Stomach (tissue), 9 donors: ENCODE results near the gene FUOM. TPM values are rescaled to one million over a fixed set of nuclear protein-coding genes. Genes with fewer than 3 reads are reported as not detected.

Experiments
- DNase-seq, 2 donors: peaks; one replicate each; pipeline versions ENCODE4 v3.0.0 to v3.0.0-alpha.2; 2013 to 2019
- H3K27ac ChIP-seq, 5 donors: fragments of 200-600 bp in 4 of 5; sonication (generic) in 4 of 5; one replicate each; pipeline ENCODE4 v1.5.1; 2013 to 2019; ENCODE audit warnings: mild to moderate bottlenecking in 1 of 5, moderate library complexity in 1 of 5
- H3K27me3 ChIP-seq, 3 donors: fragments of 200-600 bp; sonication (generic); one replicate each; pipeline ENCODE4 v1.5.1; 2017 to 2019; ENCODE audit warnings: mixed run types in 1 of 3
- H3K36me3 ChIP-seq, 4 donors: fragments of 200-600 bp; sonication (generic); 1 replicate in 3 of 4; 2 replicates in 1 of 4; pipeline ENCODE4 v1.5.1; 2016 to 2019
- H3K4me1 ChIP-seq, 4 donors: fragments of 200-600 bp; sonication (generic); one replicate each; pipeline ENCODE4 v1.5.1; 2016 to 2019
- H3K4me3 ChIP-seq, 4 donors: fragments of 200-600 bp; sonication (generic) in 3 of 4; one replicate each; pipeline ENCODE4 v1.5.1; 2016 to 2019; ENCODE audit warnings: mild to moderate bottlenecking in 1 of 4
- H3K9me3 ChIP-seq, 4 donors: fragments of 200-600 bp; sonication (generic); one replicate each; pipeline ENCODE4 v1.5.1; 2016 to 2019
- CTCF ChIP-seq, 7 experiments: fragments of 450-650 bp in 4 of 7; fragments of 200-600 bp in 3 of 7; sonication (generic) in 3 of 7; IDR thresholded peaks; one replicate each; pipeline ENCODE4 v1.5.1; 2016 to 2019; ENCODE audit warnings: antibody characterized with exemption in 7 of 7, control low read depth in 2 of 7, mild to moderate bottlenecking in 1 of 7
- EP300 ChIP-seq: sonication (generic); formaldehyde crosslinking; IDR thresholded peaks from one replicate; pipeline ENCODE4 v1.6.1; 2017; ENCODE audit warnings: antibody characterized with exemption
- POLR2A ChIP-seq, 4 donors: fragments of 450-650 bp; IDR thresholded peaks; one replicate each; pipeline ENCODE4 v1.6.1; 2016; ENCODE audit warnings: antibody characterized with exemption in 4 of 4, control low read depth in 2 of 4, mild to moderate bottlenecking in 1 of 4, moderate library complexity in 1 of 4
- POLR2AphosphoS5 ChIP-seq, 3 donors: sonication (generic); formaldehyde crosslinking; IDR thresholded peaks; one replicate each; pipeline ENCODE4 v1.6.1; 2016; ENCODE audit warnings: antibody characterized with exemption in 3 of 3
- WGBS, 5 donors: extraction: QIAGEN DNeasy Blood & Tissue Kit in 3 of 5; methylation state at CpG; one replicate each; pipeline versions ENCODE4 v1.1.5 to v1.1.7; 2013 to 2018; 5-methylcytosine and 5-hydroxymethylcytosine counted together
- intact Hi-C: fragments of 100-400 bp; cut with DNase I; formaldehyde crosslinking; loops from one replicate; pipeline ENCODE4 v1.15.1; 2023; ENCODE audit warnings: low total_unique reads
- polyA plus RNA-seq, 3 donors: library from polyadenylated mRNA; stranded (reverse); fragments of 200-250 nt; gene quantifications; one replicate each; pipeline ENCODE4 v1.2.3, GENCODE V29; 2013
- total RNA-seq, 5 donors: library from RNA; depleted of rRNA; stranded (reverse); fragments of >200 nt; gene quantifications; one replicate each; pipeline versions ENCODE4 v1.1.0 to v1.2.3, GENCODE V29; 2014 to 2016
- donor health status: healthy with polysubstance abuse.
- donor health status: Bipolar disorder and iron deficiency.
- donor health status: healthy.

FUOM gene
- total and polyA plus RNA-seq, 8 donors: 6.4 to 38.3 (median 17.9) TPM; not detected in 2

- peaks cover under 1 to 20% (median 12%) of the 10 kb centered on the region in 4 donors for H3K4me1 ChIP-seq
- peaks cover 63 to 100% (median 93%) of the 10 kb centered on the region in 4 donors for H3K36me3 ChIP-seq
- no peak overlapping the region for H3K27ac ChIP-seq
- no peak overlapping the region for H3K4me3 ChIP-seq
- intact Hi-C loops: no loop called here
- TF ChIP-seq CTCF (IDR thresholded peaks at IDR 0.05): no peak
- TF ChIP-seq EP300: no peak
- no peak for TF ChIP-seq POLR2A (IDR thresholded peaks at IDR 0.05)
- TF ChIP-seq POLR2AphosphoS5 (IDR thresholded peaks at IDR 0.05): no peak
- no peak for DNase-seq
- no peaks in the 10 kb centered on the region for H3K9me3 ChIP-seq
- no peaks in the 10 kb centered on the region for H3K27me3 ChIP-seq
- WGBS, 5 donors: 86 to 98% (median 96%) methylated on average over 6 to 13 of the region's 13 CpGs
Observed at GRCh38 chr10:133366751-133367150, 8.9 kb upstream of the FUOM start.

- no peak for DNase-seq
- 86 to 94% (median 86%) methylated on average over 10 to 17 of the region's 17 CpGs for WGBS, 5 donors
- Histone ChIP-seq H3K4me1 (peaks cover 0 to 13% (median 9%) of the 10 kb centered on the region in 4 donors), H3K4me3 (no peak overlapping the region), H3K36me3 (peaks cover 63 to 98% (median 92%) of the 10 kb centered on the region in 4 donors), H3K9me3 (no peaks in the 10 kb centered on the region), H3K27ac (no peak overlapping the region), H3K27me3 (no peaks in the 10 kb centered on the region)
- intact Hi-C loops: no loop called here
- TF ChIP-seq POLR2A (IDR thresholded peaks at IDR 0.05) (no peak), POLR2AphosphoS5 (IDR thresholded peaks at IDR 0.05) (no peak), CTCF (IDR thresholded peaks at IDR 0.05) (no peak), EP300 (no peak)
Observed at GRCh38 chr10:133366130-133366478, 8.3 kb upstream of the FUOM start.

- no peak overlapping the region for H3K4me3 ChIP-seq
- no peaks in the 10 kb centered on the region for H3K27me3 ChIP-seq
- peaks cover 0 to 14% (median 9%) of the 10 kb centered on the region in 4 donors for H3K4me1 ChIP-seq
- 72 to 82% (median 77%) methylated on average over 12 to 13 of the region's 13 CpGs for WGBS, 5 donors
- H3K9me3 ChIP-seq: no peaks in the 10 kb centered on the region
- DNase-seq: no peak
- H3K27ac ChIP-seq: no peak overlapping the region
- H3K36me3 ChIP-seq: peaks cover 61 to 93% (median 87%) of the 10 kb centered on the region in 4 donors
- intact Hi-C loops: no loop called here
- TF ChIP-seq CTCF (IDR thresholded peaks at IDR 0.05) (no peak), POLR2AphosphoS5 (IDR thresholded peaks at IDR 0.05) (no peak), POLR2A (IDR thresholded peaks at IDR 0.05) (no peak), EP300 (no peak)
Observed at GRCh38 chr10:133365461-133366129, 7.8 kb upstream of the FUOM start.

- H3K27ac ChIP-seq: peak overlapping the region in 2 of 5 donors; percentile 31 to 48
- 54 to 71% (median 58%) methylated on average over 26 to 29 of the region's 29 CpGs for WGBS, 5 donors
- no peak overlapping the region for H3K4me3 ChIP-seq
- no peaks in the 10 kb centered on the region for H3K9me3 ChIP-seq
- intact Hi-C loops: no loop called here
- peaks cover 7 to 22% (median 16%) of the 10 kb centered on the region in 4 donors for H3K4me1 ChIP-seq
- H3K27me3 ChIP-seq: no peaks in the 10 kb centered on the region
- TF ChIP-seq EP300 (no peak), POLR2A (IDR thresholded peaks at IDR 0.05) (no peak), CTCF (IDR thresholded peaks at IDR 0.05) (no peak), POLR2AphosphoS5 (IDR thresholded peaks at IDR 0.05) (no peak)
- peak; percentile 38 to 59 for DNase-seq
- H3K36me3 ChIP-seq: peaks cover 53 to 85% (median 79%) of the 10 kb centered on the region in 4 donors
Observed at GRCh38 chr10:133364645-133365431, 7.0 kb upstream of the FUOM start.
